ENCODE results near the gene ALDH16A1. TPM values are rescaled to one million over a fixed set of nuclear protein-coding genes. Genes with fewer than 3 reads are reported as not detected.
A peak's percentile ranks its signal among the peaks of the same experiment; 100 is the strongest.

Gene ALDH16A1
- total RNA-seq, 4 donors from 2014 or later, result 33.9 to 70.5 (median 63.5) TPM

DNA sequence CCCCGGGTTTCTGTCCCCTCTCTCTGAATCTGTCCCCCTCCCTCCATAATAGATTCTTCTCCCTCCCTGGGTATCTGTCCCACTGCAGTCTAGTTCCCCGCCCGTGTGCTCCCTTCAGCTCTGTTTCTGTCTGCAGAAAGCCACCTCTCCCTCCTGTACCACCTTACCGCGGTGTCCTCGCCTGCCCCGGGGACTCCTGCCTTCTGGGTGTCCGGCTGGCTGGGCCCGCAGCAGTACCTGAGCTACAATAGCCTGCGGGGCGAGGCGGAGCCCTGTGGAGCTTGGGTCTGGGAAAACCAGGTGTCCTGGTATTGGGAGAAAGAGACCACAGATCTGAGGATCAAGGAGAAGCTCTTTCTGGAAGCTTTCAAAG lies 60.7 kb downstream of the ALDH16A1 start:
- Histone ChIP-seq H3K36me3 (peaks cover 0 to 41% (median 0%) of the 10 kb centered on the region in 3 donors), H3K4me1 (peaks cover 0 to 46% (median 17%) of the 10 kb centered on the region in 4 donors), H3K27ac (peak overlapping the region in 3 of 4 donors; percentile 94 to 96 (median 96)), H3K9me3 (no peaks in the 10 kb centered on the region), H3K27me3 (no peaks in the 10 kb centered on the region), H3K4me3 (peak overlapping the region; percentile 68 to 98 (median 84))
- TF ChIP-seq POLR2A (IDR thresholded peaks at IDR 0.05) (no peak), EP300 (IDR thresholded peaks at IDR 0.05) (no peak)
- TF ChIP-seq, protein P1, sequence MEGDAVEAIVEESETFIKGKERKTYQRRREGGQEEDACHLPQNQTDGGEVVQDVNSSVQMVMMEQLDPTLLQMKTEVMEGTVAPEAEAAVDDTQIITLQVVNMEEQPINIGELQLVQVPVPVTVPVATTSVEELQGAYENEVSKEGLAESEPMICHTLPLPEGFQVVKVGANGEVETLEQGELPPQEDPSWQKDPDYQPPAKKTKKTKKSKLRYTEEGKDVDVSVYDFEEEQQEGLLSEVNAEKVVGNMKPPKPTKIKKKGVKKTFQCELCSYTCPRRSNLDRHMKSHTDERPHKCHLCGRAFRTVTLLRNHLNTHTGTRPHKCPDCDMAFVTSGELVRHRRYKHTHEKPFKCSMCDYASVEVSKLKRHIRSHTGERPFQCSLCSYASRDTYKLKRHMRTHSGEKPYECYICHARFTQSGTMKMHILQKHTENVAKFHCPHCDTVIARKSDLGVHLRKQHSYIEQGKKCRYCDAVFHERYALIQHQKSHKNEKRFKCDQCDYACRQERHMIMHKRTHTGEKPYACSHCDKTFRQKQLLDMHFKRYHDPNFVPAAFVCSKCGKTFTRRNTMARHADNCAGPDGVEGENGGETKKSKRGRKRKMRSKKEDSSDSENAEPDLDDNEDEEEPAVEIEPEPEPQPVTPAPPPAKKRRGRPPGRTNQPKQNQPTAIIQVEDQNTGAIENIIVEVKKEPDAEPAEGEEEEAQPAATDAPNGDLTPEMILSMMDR (IDR thresholded peaks at IDR 0.05), result no peak
- 40 to 44% methylated on average over 11 to 12 of the region's 12 CpGs for WGBS, 2 donors
- DNase-seq (ENCODE audit: low spot score in 2 of 2), result no peak

DNA sequence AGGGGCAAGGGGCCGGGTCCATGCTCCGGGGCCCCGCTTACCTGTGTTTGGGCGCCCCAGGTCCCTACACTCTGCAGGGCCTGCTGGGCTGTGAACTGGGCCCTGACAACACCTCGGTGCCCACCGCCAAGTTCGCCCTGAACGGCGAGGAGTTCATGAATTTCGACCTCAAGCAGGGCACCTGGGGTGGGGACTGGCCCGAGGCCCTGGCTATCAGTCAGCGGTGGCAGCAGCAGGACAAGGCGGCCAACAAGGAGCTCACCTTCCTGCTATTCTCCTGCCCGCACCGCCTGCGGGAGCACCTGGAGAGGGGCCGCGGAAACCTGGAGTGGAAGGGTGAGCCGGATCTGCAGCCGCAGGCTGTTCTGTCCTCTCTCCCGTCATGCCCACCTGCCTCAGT lies 61.1 kb downstream of the ALDH16A1 start:
- whole genome bisulfite sequencing, 2 donors, result 68 to 89% methylated on average over 17 to 19 of the region's 21 CpGs
- no peak for DNase-seq (ENCODE audit: low spot score in 2 of 2)
- H3K27me3 ChIP-seq, result no peaks in the 10 kb centered on the region
- peak overlapping the region in 3 of 4 donors; percentile 78 to 98 (median 91) for H3K4me3 ChIP-seq
- H3K27ac ChIP-seq, result peak overlapping the region in 3 of 4 donors; percentile 94 to 96 (median 96)
- H3K36me3 ChIP-seq, result peaks cover 0 to 42% (median 0%) of the 10 kb centered on the region in 3 donors
- H3K9me3 ChIP-seq, result no peaks in the 10 kb centered on the region
- H3K4me1 ChIP-seq, result peaks cover 0 to 46% (median 17%) of the 10 kb centered on the region in 4 donors
- TF ChIP-seq, protein P1 (IDR thresholded peaks at IDR 0.05), result no peak
- TF ChIP-seq EP300 (IDR thresholded peaks at IDR 0.05), result no peak
- no peak for TF ChIP-seq POLR2A (IDR thresholded peaks at IDR 0.05)

DNA sequence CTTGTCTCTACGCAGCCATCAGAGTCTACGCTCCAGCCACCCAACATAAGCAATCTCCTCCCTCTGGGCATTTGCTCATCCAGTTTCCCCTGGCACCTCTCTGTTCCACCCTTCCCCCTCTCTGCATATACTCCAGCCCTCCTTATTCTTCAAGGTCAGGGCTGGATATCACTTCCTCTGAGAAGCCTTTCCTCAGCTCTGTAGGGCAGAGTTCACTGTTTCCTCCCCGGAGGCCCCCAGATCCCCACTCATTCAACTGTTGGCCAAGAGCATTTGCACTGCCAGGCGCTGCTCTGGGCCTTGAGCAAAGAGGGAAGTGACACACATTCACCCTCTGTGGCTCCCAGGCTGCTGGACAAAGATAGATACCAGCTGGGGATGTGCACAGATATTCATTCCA lies 62.7 kb downstream of the ALDH16A1 start:
- Histone ChIP-seq H3K4me1 (peaks cover 0 to 46% (median 15%) of the 10 kb centered on the region in 4 donors), H3K4me3 (no peak overlapping the region), H3K36me3 (peaks cover 0 to 56% (median 0%) of the 10 kb centered on the region in 3 donors), H3K9me3 (no peaks in the 10 kb centered on the region), H3K27ac (peak overlapping the region in 1 of 4 donors; percentile 80), H3K27me3 (no peaks in the 10 kb centered on the region)
- WGBS, 2 donors, result 52 to 68% methylated on average over 4 of the region's 4 CpGs
- TF ChIP-seq, protein P1 (IDR thresholded peaks at IDR 0.05), result no peak
- peak in 1 of 2 donors; percentile 61 for TF ChIP-seq EP300 (IDR thresholded peaks at IDR 0.05)
- no peak for TF ChIP-seq POLR2A (IDR thresholded peaks at IDR 0.05)
- no peak for DNase-seq (ENCODE audit: low spot score in 2 of 2)

DNA sequence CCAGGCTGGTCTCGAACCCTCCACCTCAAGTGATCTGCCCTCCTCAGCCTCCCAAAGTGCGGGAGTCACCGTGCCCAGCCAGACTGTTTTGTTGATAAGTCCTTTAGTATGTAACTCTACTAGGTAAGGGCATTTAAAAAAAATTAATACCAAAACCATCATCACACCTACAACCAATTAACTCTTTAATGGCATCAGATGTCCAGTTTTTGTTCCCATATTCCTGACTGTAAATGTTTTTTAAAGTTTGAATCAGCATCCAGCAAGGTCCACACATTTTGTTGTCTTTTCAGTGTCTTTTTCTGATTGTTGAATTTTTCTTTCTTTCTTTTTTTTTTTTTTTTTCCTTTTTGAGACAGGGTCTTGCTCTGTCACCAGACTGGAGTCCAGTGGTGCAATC lies 65.0 kb downstream of the ALDH16A1 start:
- Histone ChIP-seq H3K4me3 (no peak overlapping the region), H3K4me1 (peaks cover 0 to 30% (median 2%) of the 10 kb centered on the region in 4 donors), H3K9me3 (no peaks in the 10 kb centered on the region), H3K27ac (no peak overlapping the region), H3K36me3 (peaks cover 0 to 72% (median 0%) of the 10 kb centered on the region in 3 donors), H3K27me3 (no peaks in the 10 kb centered on the region)
- TF ChIP-seq, protein P1 (IDR thresholded peaks at IDR 0.05), result no peak
- no peak for TF ChIP-seq POLR2A (IDR thresholded peaks at IDR 0.05)
- TF ChIP-seq EP300 (IDR thresholded peaks at IDR 0.05), result no peak
- WGBS, 2 donors, result 94 to 96% methylated on average over 3 of the region's 3 CpGs
- no peak for DNase-seq (ENCODE audit: low spot score in 2 of 2)

Small RNA genes lying within 50 kb of the gene (small RNA-seq; reads per million reads assigned to genes)
- gene COX6CP7 (not detected), gene MIR150 (112 reads per million, percentile 96 among the genes with 10 or more reads in this experiment), gene SNORD32A (not detected), gene SNORD33 (not detected), gene SNORD34 (not detected), gene SNORD35A (not detected), gene SNORD35B (not detected)

Other genes with a start within 250 kb of the ALDH16A1 start
- gene SLC6A16, start 128.0 kb upstream of the ALDH16A1 start, total RNA-seq, result 1 to 10 TPM; 2.6 to 4.6 (median 3.4) TPM
- gene CD37, start 117.8 kb upstream of the ALDH16A1 start, total RNA-seq, result 10 to 100 TPM in 3 of 4 donors, 1 to 10 TPM in 1; 9.8 to 18.6 (median 15.8) TPM
- gene TEAD2, start 90.8 kb upstream of the ALDH16A1 start, total RNA-seq, result 10 to 100 TPM; 17.8 to 39.0 (median 21.4) TPM
- not detected for gene DKKL1, start 89.3 kb upstream of the ALDH16A1 start, total RNA-seq
- not detected for gene KASH5, start 65.0 kb upstream of the ALDH16A1 start, total RNA-seq
- gene PTH2, start 29.8 kb upstream of the ALDH16A1 start, total RNA-seq, result not detected
- not detected for gene GFY, start 27.8 kb upstream of the ALDH16A1 start, total RNA-seq
- 1 to 10 TPM; 2.4 to 7.1 (median 6.2) TPM for gene SLC17A7, start 11.7 kb upstream of the ALDH16A1 start, total RNA-seq
- 100 to 1,000 TPM in 3 of 4 donors, 10 to 100 TPM in 1; 85.0 to 128 (median 110) TPM for gene PIH1D1, start 1.4 kb upstream of the ALDH16A1 start, total RNA-seq
- gene FLT3LG, start 21.0 kb downstream of the ALDH16A1 start, total RNA-seq, result 10 to 100 TPM in 2 of 4 donors, 1 to 10 TPM in 2; 3.6 to 13.8 (median 8.4) TPM
- gene RPL13A, start 34.4 kb downstream of the ALDH16A1 start, total RNA-seq, result 1,000 to 10,000 TPM; 3,111 to 3,948 (median 3,333) TPM
- 1,000 to 10,000 TPM; 3,554 to 5,283 (median 4,154) TPM for gene RPS11, start 43.2 kb downstream of the ALDH16A1 start, total RNA-seq
- gene FCGRT, start 59.4 kb downstream of the ALDH16A1 start, total RNA-seq, result 100 to 1,000 TPM; 231 to 410 (median 298) TPM
- 100 to 1,000 TPM in 1 of 4 donors, 10 to 100 TPM in 3; 37.9 to 162 (median 49.9) TPM for gene RCN3, start 74.8 kb downstream of the ALDH16A1 start, total RNA-seq
- 10 to 100 TPM; 43.0 to 83.1 (median 71.9) TPM for gene NOSIP, start 127.3 kb downstream of the ALDH16A1 start, total RNA-seq
- under 1 TPM in 3 of 4 donors, not detected in 1; 0.42 to 0.78 (median 0.44) TPM for gene PRRG2, start 128.1 kb downstream of the ALDH16A1 start, total RNA-seq
- gene PRR12, start 138.0 kb downstream of the ALDH16A1 start, total RNA-seq, result 10 to 100 TPM; 11.6 to 32.7 (median 18.1) TPM
- 100 to 1,000 TPM in 3 of 4 donors, 10 to 100 TPM in 1; 81.6 to 190 (median 162) TPM for gene RRAS, start 186.9 kb downstream of the ALDH16A1 start, total RNA-seq
- 10 to 100 TPM; 20.1 to 53.7 (median 31.1) TPM for gene SCAF1, start 189.0 kb downstream of the ALDH16A1 start, total RNA-seq
- gene IRF3, start 212.6 kb downstream of the ALDH16A1 start, total RNA-seq, result 10 to 100 TPM; 41.4 to 85.2 (median 72.4) TPM
- gene BCL2L12, start 212.7 kb downstream of the ALDH16A1 start, total RNA-seq, result 1 to 10 TPM; 4.7 to 6.8 (median 5.8) TPM
- 100 to 1,000 TPM; 106 to 147 (median 132) TPM for gene PRMT1, start 224.0 kb downstream of the ALDH16A1 start, total RNA-seq
- 1 to 10 TPM in 2 of 4 donors, not detected in 2; 1.5 to 4.3 TPM for gene ADM5, start 236.4 kb downstream of the ALDH16A1 start, total RNA-seq
- 1 to 10 TPM in 3 of 4 donors, under 1 TPM in 1; 0.44 to 4.1 (median 2.2) TPM for gene CPT1C, start 237.9 kb downstream of the ALDH16A1 start, total RNA-seq